NB4 (cell line): Measurements from ENCODE around the gene TCP1.
A peak's percentile ranks its signal among the peaks of the same experiment; 100 is the strongest.
"Not testable (repeated sequence)": the region's sequence is repeated elsewhere in the genome, so short reads cannot be mapped to it uniquely, and the experiment has no call there.

Source experiments
- DNase-seq: peaks from one replicate; pipeline ENCODE4 v3.0.0; 2010; ENCODE audit warnings: low read depth
- H3K4me3 ChIP-seq: one replicate; pipeline ENCODE4 v1.5.1; 2011; ENCODE audit warnings: mild to moderate bottlenecking, low read depth, low read length, moderate library complexity
- CTCF ChIP-seq: IDR thresholded peaks from one replicate; pipeline ENCODE4 v1.5.1; 2012; ENCODE audit warnings: low read depth, low read length
- MAX ChIP-seq: IDR thresholded peaks from 2 replicates; pipeline ENCODE4 v1.6.1; 2011; ENCODE audit warnings: low read depth, low read length
- MYC ChIP-seq: IDR thresholded peaks from 2 replicates; pipeline ENCODE4 v1.6.1; 2011; ENCODE audit warnings: low read depth, low read length
- POLR2A ChIP-seq: IDR thresholded peaks from 2 replicates; pipeline ENCODE4 v1.6.1; 2011; ENCODE audit warnings: mild to moderate bottlenecking; ENCODE audit not compliant: insufficient read length; ENCODE audit errors: extremely low read depth

Gene TCP1

GRCh38 chr6:159819932-159820640 is 30.7 kb upstream of the TCP1 start:
- peak; percentile 95 for TF ChIP-seq MAX
- TF ChIP-seq CTCF, result no peak
- TF ChIP-seq MYC, result peak; percentile 79
- peak overlapping the region; percentile 46 for H3K4me3 ChIP-seq
- DNase-seq, result peak; percentile 95

- no peak for DNase-seq
- no peak overlapping the region for H3K4me3 ChIP-seq
- TF ChIP-seq POLR2A (no peak), CTCF (no peak), MAX (no peak), MYC (no peak)
These were observed 29.7 kb upstream of the TCP1 start for GRCh38 chr6:159819098-159819497.

- TF ChIP-seq POLR2A (no peak), MAX (no peak), MYC (no peak), CTCF (no peak)
- DNase-seq, result no peak
- H3K4me3 ChIP-seq, result no peak overlapping the region
These were observed 28.7 kb upstream of the TCP1 start for GRCh38 chr6:159817951-159818739.

- not testable (repeated sequence) for H3K4me3 ChIP-seq, DNase-seq
These were observed 27.4 kb upstream of the TCP1 start for GRCh38 chr6:159816775-159817174.

GRCh38 chr6:159815410-159815809 is 26.0 kb upstream of the TCP1 start:
- TF ChIP-seq MYC (no peak), POLR2A (no peak), CTCF (no peak), MAX (no peak)
- DNase-seq, result no peak
- no peak overlapping the region for H3K4me3 ChIP-seq

GRCh38 chr6:159813781-159814180 is 24.4 kb upstream of the TCP1 start:
- no peak for DNase-seq
- TF ChIP-seq CTCF (no peak), POLR2A (no peak), MYC (no peak), MAX (no peak)
- no peak overlapping the region for H3K4me3 ChIP-seq
